ENCODE results near the gene BLTP3A.

DNA sequence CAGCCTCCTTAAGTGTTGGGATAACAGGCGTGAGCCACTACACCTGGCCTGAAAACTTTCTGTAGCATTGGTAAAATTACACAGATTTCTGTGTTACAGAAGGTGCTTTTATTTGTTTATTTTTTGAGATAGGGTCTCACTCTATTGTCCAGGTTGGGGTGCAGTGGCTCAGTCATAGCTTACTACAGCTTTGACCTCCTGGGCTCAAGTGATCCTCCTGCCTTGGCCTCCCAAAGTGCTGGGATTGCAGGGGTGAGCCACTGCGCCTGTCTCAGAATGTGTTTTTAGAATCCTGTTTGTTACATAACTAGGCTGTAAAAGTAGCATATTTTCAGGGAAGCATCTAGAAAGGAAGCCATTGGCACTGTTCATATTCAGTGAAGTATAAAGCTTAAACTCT is 16.9 kb upstream of the BLTP3A start:
- TF ChIP-seq, protein P1, sequence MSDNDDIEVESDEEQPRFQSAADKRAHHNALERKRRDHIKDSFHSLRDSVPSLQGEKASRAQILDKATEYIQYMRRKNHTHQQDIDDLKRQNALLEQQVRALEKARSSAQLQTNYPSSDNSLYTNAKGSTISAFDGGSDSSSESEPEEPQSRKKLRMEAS (IDR thresholded peaks at IDR 0.05) = no peak
- TF ChIP-seq NFIC (IDR thresholded peaks at IDR 0.05) (no peak), YY1 (IDR thresholded peaks at IDR 0.05; ENCODE audit: low read depth) (no peak), ZBTB7A (IDR thresholded peaks at IDR 0.05; ENCODE audit: low read depth) (no peak), RAD21 (IDR thresholded peaks at IDR 0.05; ENCODE audit: low read depth) (no peak), CEBPB (IDR thresholded peaks at IDR 0.05) (no peak), EP300 (IDR thresholded peaks at IDR 0.05; ENCODE audit: borderline replicate concordance) (no peak)
- TF ChIP-seq, protein P2, sequence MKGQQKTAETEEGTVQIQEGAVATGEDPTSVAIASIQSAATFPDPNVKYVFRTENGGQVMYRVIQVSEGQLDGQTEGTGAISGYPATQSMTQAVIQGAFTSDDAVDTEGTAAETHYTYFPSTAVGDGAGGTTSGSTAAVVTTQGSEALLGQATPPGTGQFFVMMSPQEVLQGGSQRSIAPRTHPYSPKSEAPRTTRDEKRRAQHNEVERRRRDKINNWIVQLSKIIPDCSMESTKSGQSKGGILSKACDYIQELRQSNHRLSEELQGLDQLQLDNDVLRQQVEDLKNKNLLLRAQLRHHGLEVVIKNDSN (IDR thresholded peaks at IDR 0.05) = no peak

Data from Ishikawa (cell line).